Measurements from ENCODE around the gene FUCA1.

- TF ChIP-seq POLR2AphosphoS5 (IDR thresholded peaks at IDR 0.05; ENCODE audit: low read depth) (no peak), CTCF (IDR thresholded peaks at IDR 0.05; ENCODE audit: insufficient read depth, low read length) (no peak)
Measured at GRCh38 chr1:23797478-23798448, 70.3 kb downstream of the FUCA1 start.
